Suprapubic skin (tissue), 4 donors: Measurements from ENCODE around the gene CPA5. TPM values are rescaled to one million over a fixed set of nuclear protein-coding genes. Genes with fewer than 3 reads are reported as not detected.

Source experiments
- DNase-seq, 2 donors: peaks; one replicate each; pipeline ENCODE4 v3.0.0-alpha.2; 2019; ENCODE audit warnings: low spot score in 2 of 2
- H3K27ac ChIP-seq: fragments of 200-600 bp; sonication (generic); one replicate; pipeline ENCODE4 v1.5.1; 2019
- H3K27me3 ChIP-seq: fragments of 200-600 bp; sonication (generic); one replicate; pipeline ENCODE4 v1.5.1; 2019
- H3K36me3 ChIP-seq: fragments of 200-600 bp; sonication (generic); one replicate; pipeline ENCODE4 v1.5.1; 2019
- H3K4me1 ChIP-seq: fragments of 200-600 bp; sonication (generic); one replicate; pipeline ENCODE4 v1.5.1; 2019
- H3K4me3 ChIP-seq: fragments of 200-600 bp; sonication (generic); one replicate; pipeline ENCODE4 v1.5.1; 2019; ENCODE audit warnings: mild to moderate bottlenecking
- H3K9me3 ChIP-seq: fragments of 200-600 bp; sonication (generic); one replicate; pipeline ENCODE4 v1.5.1; 2019
- EP300 ChIP-seq: sonication (generic); formaldehyde crosslinking; IDR thresholded peaks from one replicate; pipeline ENCODE4 v1.6.1; 2017; ENCODE audit warnings: antibody characterized with exemption
- POLR2A ChIP-seq, 2 donors: fragments of 450-650 bp; IDR thresholded peaks; one replicate each; pipeline ENCODE4 v1.6.1; 2017; ENCODE audit warnings: antibody characterized with exemption in 2 of 2, mild to moderate bottlenecking in 2 of 2, moderate library complexity in 2 of 2
- POLR2AphosphoS5 ChIP-seq, 3 donors: sonication (generic); formaldehyde crosslinking; IDR thresholded peaks; one replicate each; pipeline ENCODE4 v1.6.1; 2017; ENCODE audit warnings: antibody characterized with exemption in 3 of 3
- WGBS: methylation state at CpG from one replicate; pipeline ENCODE4 v1.1.5; 2018; 5-methylcytosine and 5-hydroxymethylcytosine counted together
- total RNA-seq, 4 donors: library from RNA; depleted of rRNA; stranded (reverse); fragments of >200 nt; gene quantifications; one replicate each; pipeline ENCODE4 v1.1.0, GENCODE V29; 2016
- TF ChIP-seq, protein P1 (sequence below), 2 donors: fragments of 200-600 bp in 1 of 2; fragments of 450-650 bp in 1 of 2; sonication (generic) in 1 of 2; IDR thresholded peaks; one replicate each; pipeline ENCODE4 v1.5.1; 2016 to 2019; ENCODE audit warnings: antibody characterized with exemption in 2 of 2, mild to moderate bottlenecking in 1 of 2, moderate library complexity in 1 of 2

The CPA5 gene
- total RNA-seq, 4 donors from 2014 or later = 0.30 TPM; not detected in 3

- Histone ChIP-seq H3K4me1 (peaks cover 18% of the 10 kb centered on the region), H3K4me3 (no peak overlapping the region), H3K36me3 (no peaks in the 10 kb centered on the region), H3K27ac (no peak overlapping the region), H3K27me3 (no peaks in the 10 kb centered on the region), H3K9me3 (no peaks in the 10 kb centered on the region)
- peak; percentile 2 to 12 for DNase-seq
- 74% methylated on average over 7 of the region's 7 CpGs for WGBS
- TF ChIP-seq EP300 (no peak), POLR2AphosphoS5 (IDR thresholded peaks at IDR 0.05) (no peak), POLR2A (IDR thresholded peaks at IDR 0.05) (no peak)
- TF ChIP-seq, protein P1, sequence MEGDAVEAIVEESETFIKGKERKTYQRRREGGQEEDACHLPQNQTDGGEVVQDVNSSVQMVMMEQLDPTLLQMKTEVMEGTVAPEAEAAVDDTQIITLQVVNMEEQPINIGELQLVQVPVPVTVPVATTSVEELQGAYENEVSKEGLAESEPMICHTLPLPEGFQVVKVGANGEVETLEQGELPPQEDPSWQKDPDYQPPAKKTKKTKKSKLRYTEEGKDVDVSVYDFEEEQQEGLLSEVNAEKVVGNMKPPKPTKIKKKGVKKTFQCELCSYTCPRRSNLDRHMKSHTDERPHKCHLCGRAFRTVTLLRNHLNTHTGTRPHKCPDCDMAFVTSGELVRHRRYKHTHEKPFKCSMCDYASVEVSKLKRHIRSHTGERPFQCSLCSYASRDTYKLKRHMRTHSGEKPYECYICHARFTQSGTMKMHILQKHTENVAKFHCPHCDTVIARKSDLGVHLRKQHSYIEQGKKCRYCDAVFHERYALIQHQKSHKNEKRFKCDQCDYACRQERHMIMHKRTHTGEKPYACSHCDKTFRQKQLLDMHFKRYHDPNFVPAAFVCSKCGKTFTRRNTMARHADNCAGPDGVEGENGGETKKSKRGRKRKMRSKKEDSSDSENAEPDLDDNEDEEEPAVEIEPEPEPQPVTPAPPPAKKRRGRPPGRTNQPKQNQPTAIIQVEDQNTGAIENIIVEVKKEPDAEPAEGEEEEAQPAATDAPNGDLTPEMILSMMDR (IDR thresholded peaks at IDR 0.05) = no peak
Observed at GRCh38 chr7:130379019-130379418, 34.4 kb downstream of the CPA5 start.

DNA sequence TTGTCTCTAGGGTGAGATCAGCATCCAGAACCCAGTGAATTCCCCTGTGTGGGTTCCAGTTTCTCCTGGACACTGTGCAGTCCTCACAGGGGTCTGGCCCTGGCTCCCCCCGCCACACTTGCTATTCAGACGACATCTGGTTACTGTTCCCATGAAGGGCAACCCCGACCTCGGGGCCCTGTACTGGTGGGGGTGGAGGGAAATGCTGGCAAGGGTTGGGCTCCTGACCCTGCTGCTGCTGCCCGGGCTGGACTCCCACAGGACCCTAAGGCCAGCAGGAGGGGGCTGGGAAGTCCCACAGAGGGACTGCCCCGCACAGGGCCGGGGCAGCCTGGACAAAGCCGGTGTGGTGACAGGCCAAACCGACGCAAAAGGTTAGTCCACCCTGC, 34.9 kb downstream of the CPA5 start:
- TF ChIP-seq POLR2AphosphoS5 (IDR thresholded peaks at IDR 0.05) (no peak), EP300 (no peak), POLR2A (IDR thresholded peaks at IDR 0.05) (no peak)
- TF ChIP-seq, protein P1 (IDR thresholded peaks at IDR 0.05) = no peak
- Histone ChIP-seq H3K27me3 (no peaks in the 10 kb centered on the region), H3K9me3 (no peaks in the 10 kb centered on the region), H3K4me3 (no peak overlapping the region), H3K27ac (no peak overlapping the region), H3K36me3 (no peaks in the 10 kb centered on the region), H3K4me1 (peaks cover 13% of the 10 kb centered on the region)
- no peak for DNase-seq
- no CpG with 5 or more reads among the region's 10 CpGs for WGBS

DNA sequence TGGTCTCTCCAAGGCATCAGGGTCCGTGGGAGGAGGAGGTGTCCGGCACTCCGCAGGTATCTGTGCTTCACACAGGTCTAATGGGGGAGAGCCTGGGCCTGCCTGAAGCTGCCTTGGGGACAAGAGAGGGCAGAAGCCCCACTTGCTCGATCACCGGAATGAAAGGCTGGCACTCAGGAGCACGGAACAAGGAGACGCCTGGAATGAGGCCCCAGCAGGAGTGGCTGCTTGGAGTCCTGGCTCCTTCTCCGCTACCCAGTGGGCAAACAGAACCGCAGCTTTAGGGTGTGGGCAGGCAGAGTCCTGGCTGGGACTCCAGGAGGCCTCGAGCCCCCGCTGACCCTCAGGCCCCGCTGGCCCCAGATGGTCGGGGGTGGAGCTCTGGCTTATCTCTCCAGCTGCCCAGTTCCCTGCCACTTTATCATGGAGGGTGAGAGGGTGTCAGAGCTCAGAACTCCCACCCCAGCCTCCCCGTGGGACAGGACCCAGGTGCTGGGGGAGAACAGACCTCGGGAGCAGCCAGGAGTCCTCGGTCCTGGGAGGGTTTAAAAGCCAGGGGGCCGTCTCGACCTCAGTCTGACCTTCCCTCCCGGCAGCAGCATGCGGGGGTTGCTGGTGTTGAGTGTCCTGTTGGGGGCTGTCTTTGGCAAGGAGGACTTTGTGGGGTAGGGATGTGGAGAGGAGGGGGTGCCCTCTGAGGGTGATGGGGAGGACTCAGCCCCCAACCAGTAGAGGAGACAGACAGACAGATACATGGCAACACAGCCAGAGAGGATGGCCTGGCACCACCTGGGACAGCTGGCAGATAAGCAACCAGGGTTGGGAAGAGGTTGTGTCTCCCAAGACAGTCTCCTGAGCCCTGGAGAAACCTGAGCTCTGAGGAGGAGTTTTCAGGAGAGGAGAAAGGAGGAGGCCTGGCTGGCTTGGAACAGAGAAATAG, 35.6 kb downstream of the CPA5 start, which contains the start of gene CPA1:
Gene CPA1, plus strand, starts transcription at position 574 of the 940 bp plus-strand sequence. Its CDS starts 27 bp downstream, at position 601.
- no peak for DNase-seq

GRCh38 chr7:130380861-130381455, 36.3 kb downstream of the CPA5 start:
- no peak for TF ChIP-seq POLR2A (IDR thresholded peaks at IDR 0.05)
- TF ChIP-seq EP300 = no peak
- TF ChIP-seq, protein P1 (IDR thresholded peaks at IDR 0.05) = no peak
- no peak for TF ChIP-seq POLR2AphosphoS5 (IDR thresholded peaks at IDR 0.05)
- H3K4me3 ChIP-seq = no peak overlapping the region
- no peaks in the 10 kb centered on the region for H3K36me3 ChIP-seq
- no peaks in the 10 kb centered on the region for H3K27me3 ChIP-seq
- WGBS = 89% methylated on average over 5 of the region's 7 CpGs
- H3K9me3 ChIP-seq = no peaks in the 10 kb centered on the region
- H3K27ac ChIP-seq = no peak overlapping the region
- H3K4me1 ChIP-seq = peaks cover 9% of the 10 kb centered on the region
- peak in 1 of 2 donors; percentile 69 for DNase-seq

More for the DNA sequence above, 35.6 kb downstream of the CPA5 start, which contains the start of gene CPA1:
- H3K4me1 ChIP-seq = peaks cover 9% of the 10 kb centered on the region
- no peaks in the 10 kb centered on the region for H3K9me3 ChIP-seq
- H3K27me3 ChIP-seq = no peaks in the 10 kb centered on the region
- H3K36me3 ChIP-seq = no peaks in the 10 kb centered on the region
- WGBS = 46% methylated on average over 12 of the region's 20 CpGs
- H3K27ac ChIP-seq = no peak within 1 kb of the TSS
- no peak within 1 kb of the TSS for H3K4me3 ChIP-seq
- TF ChIP-seq POLR2AphosphoS5 (IDR thresholded peaks at IDR 0.05) = no peak
- no peak for TF ChIP-seq POLR2A (IDR thresholded peaks at IDR 0.05)
- TF ChIP-seq EP300 = no peak

- H3K9me3 ChIP-seq = no peaks in the 10 kb centered on the region
- DNase-seq = no peak
- H3K4me1 ChIP-seq = peaks cover 9% of the 10 kb centered on the region
- H3K4me3 ChIP-seq = no peak overlapping the region
- TF ChIP-seq, protein P1 (IDR thresholded peaks at IDR 0.05) = no peak
- TF ChIP-seq POLR2A (IDR thresholded peaks at IDR 0.05) (no peak), EP300 (no peak), POLR2AphosphoS5 (IDR thresholded peaks at IDR 0.05) (no peak)
- no peak overlapping the region for H3K27ac ChIP-seq
- H3K27me3 ChIP-seq = no peaks in the 10 kb centered on the region
- WGBS = 95% methylated on average over 29 of the region's 41 CpGs
- no peaks in the 10 kb centered on the region for H3K36me3 ChIP-seq
Observed at GRCh38 chr7:130381468-130382312, 37.1 kb downstream of the CPA5 start.
